Activated CD4-positive, alpha-beta T cell treated with anti-CD3 and anti-CD28 coated beads, Interleukin-2, amount 50 U/mL, for 48 hours (primary cell): Measurements from ENCODE around the gene HIPK3.

ENCODE experiments used
- DNase-seq, 2 experiments: peaks; one replicate each; pipeline ENCODE4 v3.0.0-alpha.2; 2020

HIPK3 gene

DNA sequence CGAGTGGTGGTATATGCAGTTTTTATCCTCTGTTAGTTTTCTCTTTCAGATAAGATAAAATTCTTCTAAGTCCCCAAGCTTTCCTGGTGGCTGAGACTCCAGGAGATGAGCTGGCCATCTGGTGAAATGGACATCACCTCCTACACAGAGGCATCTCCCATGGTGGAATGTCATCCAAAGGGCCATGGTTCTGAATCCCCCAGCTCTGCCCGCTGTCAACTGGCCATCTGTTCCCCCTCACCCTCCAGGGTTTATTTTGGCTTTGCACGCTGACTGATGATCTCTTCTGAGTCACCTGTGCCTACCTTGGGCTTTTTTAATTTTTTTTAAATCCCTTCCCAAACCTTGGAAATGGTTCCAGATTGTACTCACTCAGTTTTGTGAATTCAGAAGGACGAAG is 142.2 kb downstream of the HIPK3 start:
- DNase-seq: no peak

DNA sequence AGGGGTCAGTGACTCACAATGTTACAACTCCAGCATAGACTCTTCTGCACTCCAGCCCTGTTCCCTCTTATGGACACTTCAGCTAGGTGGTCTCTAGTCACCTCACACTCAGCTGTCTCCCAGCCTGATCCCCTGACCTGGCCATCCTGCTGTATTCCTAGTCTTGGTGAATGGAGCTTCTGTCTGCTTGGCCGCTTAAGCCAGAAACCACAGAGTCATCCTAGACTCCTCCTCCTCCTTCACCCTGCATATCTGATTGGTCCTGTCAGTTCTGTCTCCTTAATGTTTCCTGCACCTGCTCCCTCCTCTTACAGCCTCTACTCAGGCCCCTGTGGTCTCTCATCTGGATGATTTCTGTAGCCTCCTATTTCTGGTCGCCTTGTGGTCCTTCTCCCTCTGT is 144.9 kb downstream of the HIPK3 start:
- no peak for DNase-seq

DNA sequence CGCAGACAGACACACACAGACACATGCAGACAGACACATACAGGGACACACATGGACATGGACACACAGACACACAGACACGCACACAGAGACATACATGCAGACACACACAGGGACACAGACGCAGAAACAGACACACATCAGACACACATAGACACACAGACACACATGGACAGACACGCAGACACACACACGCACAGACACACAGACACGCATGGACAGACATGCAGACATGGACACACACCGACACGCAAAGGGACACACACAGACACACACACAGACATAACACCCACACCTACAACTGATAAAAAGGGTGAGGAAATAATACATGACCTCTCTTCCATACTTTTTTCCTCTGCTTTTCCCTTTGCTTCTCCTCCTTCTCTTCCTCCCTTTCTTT is 146.2 kb downstream of the HIPK3 start:
- DNase-seq: no peak

DNA sequence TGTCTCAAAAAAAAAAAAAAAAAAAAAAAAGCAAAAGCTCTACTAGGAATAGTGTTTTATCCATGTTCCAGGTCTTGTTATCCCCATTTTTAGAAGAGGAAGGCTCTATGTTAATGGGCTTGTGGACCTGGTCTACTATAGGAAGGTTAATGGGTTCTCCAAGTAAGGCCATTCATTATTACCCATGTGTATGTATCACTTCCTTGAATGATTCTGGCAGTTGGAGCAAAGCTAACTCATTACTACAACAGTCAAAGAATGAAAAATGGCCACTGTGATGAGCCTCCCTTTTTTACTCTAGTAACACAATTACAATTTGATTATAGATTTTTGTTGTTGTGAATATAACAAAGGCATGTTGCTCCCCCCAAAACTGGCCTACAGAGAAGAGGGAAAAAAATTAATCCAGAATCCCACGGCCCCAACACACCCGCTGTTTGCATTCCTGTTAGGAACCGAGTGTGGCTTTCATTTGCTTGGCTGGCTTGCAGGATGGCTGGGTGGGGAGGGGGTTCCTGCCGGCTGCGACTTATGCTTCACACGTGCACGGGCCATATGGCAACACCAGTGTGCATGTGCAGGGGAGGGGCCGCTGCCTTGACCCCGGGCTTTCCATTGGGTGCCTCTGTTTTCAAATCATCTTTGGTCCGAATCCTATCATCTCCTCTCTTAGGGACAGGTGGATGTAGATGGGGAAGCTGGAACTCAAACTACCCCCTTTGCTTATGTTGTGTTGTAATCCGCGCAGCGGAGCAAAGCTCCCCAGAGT is 148.8 kb downstream of the HIPK3 start:
- no peak for DNase-seq
